ENCODE measurements around the gene PREX1. TPM values are rescaled to one million over a fixed set of nuclear protein-coding genes. Genes with fewer than 3 reads are reported as not detected.

PREX1 gene
- total and polyA plus RNA-seq, 9 donors: 3.8 to 13.6 (median 6.7) TPM

DNA sequence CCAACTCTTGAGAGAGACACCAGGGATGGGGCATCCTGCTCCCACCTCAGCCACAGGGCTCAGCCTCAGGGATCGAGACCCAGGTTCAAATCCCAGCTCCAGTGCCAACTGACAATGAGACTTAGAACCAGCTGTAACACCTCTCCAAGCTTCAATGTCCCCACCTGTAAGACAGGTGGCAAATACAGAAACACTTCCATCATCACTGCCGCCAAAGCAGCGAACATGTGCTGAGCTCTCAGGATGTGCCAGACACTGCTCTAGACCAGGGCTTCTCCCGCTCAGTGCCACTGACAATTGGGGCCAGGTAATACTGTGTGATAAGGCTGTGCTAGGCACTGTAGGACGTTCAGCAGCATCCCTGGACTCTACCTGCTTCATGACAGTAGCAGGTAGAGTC lies 22.1 kb downstream of the PREX1 start:
- no peak for DNase-seq
- H3K4me3 ChIP-seq: no peak overlapping the region
- no peaks in the 10 kb centered on the region for H3K4me1 ChIP-seq (ENCODE audit: insufficient read depth)
- WGBS, 3 donors: 96 to 99% (median 96%) methylated on average over 5 of the region's 5 CpGs
- no peak overlapping the region for H3K27ac ChIP-seq
- TF ChIP-seq POLR2A (IDR thresholded peaks at IDR 0.05) (no peak), EP300 (IDR thresholded peaks at IDR 0.05) (no peak), CTCF (IDR thresholded peaks at IDR 0.05) (no peak)
- no peaks in the 10 kb centered on the region for H3K36me3 ChIP-seq
- intact Hi-C loops (cut with DNase I): no loop called here
- H3K27me3 ChIP-seq: no peaks in the 10 kb centered on the region
- H3K9me3 ChIP-seq: no peaks in the 10 kb centered on the region

GRCh38 chr20:48805286-48805685 lies 22.5 kb downstream of the PREX1 start:
- 62 to 65% (median 64%) methylated on average over 8 of the region's 8 CpGs for WGBS, 3 donors
- H3K27ac ChIP-seq: no peak overlapping the region
- TF ChIP-seq POLR2A (IDR thresholded peaks at IDR 0.05) (no peak), CTCF (IDR thresholded peaks at IDR 0.05) (no peak), EP300 (IDR thresholded peaks at IDR 0.05) (no peak)

GRCh38 chr20:48804300-48804980 lies 23.4 kb downstream of the PREX1 start:
- no peak overlapping the region for H3K4me3 ChIP-seq
- DNase-seq: no peak
- H3K36me3 ChIP-seq: no peaks in the 10 kb centered on the region
- intact Hi-C loops (cut with DNase I): no loop called here
- no peaks in the 10 kb centered on the region for H3K4me1 ChIP-seq (ENCODE audit: insufficient read depth)
- no peaks in the 10 kb centered on the region for H3K27me3 ChIP-seq
- H3K9me3 ChIP-seq: no peaks in the 10 kb centered on the region
- 87 to 92% (median 90%) methylated on average over 16 of the region's 16 CpGs for WGBS, 3 donors
- no peak overlapping the region for H3K27ac ChIP-seq
- no peak for TF ChIP-seq POLR2A (IDR thresholded peaks at IDR 0.05)
- no peak for TF ChIP-seq EP300 (IDR thresholded peaks at IDR 0.05)

More at GRCh38 chr20:48805286-48805685, 22.5 kb downstream of the PREX1 start:
- H3K4me3 ChIP-seq: no peak overlapping the region
- no peak for DNase-seq
- no peaks in the 10 kb centered on the region for H3K4me1 ChIP-seq (ENCODE audit: insufficient read depth)
- no peaks in the 10 kb centered on the region for H3K9me3 ChIP-seq
- no peaks in the 10 kb centered on the region for H3K36me3 ChIP-seq
- intact Hi-C loops (cut with DNase I): no loop called here
- no peaks in the 10 kb centered on the region for H3K27me3 ChIP-seq

GRCh38 chr20:48803176-48804053 lies 24.4 kb downstream of the PREX1 start:
- TF ChIP-seq POLR2A (IDR thresholded peaks at IDR 0.05): no peak
- no peak for TF ChIP-seq CTCF (IDR thresholded peaks at IDR 0.05)
- no peak for TF ChIP-seq EP300 (IDR thresholded peaks at IDR 0.05)
- Histone ChIP-seq H3K4me1 (ENCODE audit: insufficient read depth) (no peaks in the 10 kb centered on the region), H3K36me3 (no peaks in the 10 kb centered on the region), H3K9me3 (no peaks in the 10 kb centered on the region), H3K27me3 (no peaks in the 10 kb centered on the region), H3K4me3 (no peak overlapping the region), H3K27ac (no peak overlapping the region)
- DNase-seq: no peak
- WGBS, 3 donors: 92 to 94% (median 93%) methylated on average over 10 of the region's 10 CpGs
- intact Hi-C loops (cut with DNase I): no loop called here

Measured in ovary (tissue), 9 donors.